ENCODE results near the gene COX19.

DNA sequence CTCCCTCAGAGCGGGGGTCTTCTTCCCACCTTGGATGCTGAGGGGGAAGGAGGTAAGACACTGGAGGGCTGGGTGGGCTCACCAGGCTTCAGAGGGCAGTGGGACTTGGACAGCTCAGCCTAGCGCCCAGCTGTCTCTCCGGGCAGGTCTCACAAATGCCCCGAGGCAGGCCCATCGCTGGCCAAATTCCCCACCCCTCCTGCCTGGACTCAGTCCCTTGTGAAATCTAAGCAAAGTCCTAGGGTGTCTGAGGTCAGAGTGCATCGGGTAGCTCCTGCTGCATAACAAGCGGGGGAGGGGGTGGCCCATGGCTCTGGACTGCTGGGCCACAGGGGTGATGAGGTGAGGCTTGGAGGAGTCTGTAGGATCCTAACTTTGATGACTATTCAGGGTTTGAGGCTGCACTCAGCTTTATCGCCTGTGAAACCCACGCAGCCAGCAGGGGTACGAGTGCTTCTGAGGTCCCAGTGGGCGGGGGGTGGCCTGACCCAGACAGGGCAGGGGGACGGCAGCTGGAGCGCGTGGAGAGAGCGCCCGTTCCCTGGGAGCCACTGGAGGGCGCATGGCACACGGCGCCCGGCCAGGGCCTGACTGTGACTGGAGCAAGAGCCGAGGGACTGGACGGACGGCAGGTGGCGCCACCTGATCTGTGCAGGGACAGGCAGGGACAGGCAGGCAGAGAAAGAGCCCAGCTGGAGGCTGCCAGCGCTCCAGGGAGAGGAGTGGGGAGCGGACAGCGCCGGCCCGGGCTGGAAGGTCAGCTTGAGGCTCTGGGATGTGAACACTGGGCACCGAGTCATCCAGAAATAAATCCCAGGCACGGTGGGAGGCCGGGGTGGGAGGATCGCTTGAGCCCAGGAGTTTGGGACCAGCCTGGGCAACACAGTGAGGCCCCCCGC, 17.6 kb upstream of the COX19 start:
- TF ChIP-seq, protein P1, sequence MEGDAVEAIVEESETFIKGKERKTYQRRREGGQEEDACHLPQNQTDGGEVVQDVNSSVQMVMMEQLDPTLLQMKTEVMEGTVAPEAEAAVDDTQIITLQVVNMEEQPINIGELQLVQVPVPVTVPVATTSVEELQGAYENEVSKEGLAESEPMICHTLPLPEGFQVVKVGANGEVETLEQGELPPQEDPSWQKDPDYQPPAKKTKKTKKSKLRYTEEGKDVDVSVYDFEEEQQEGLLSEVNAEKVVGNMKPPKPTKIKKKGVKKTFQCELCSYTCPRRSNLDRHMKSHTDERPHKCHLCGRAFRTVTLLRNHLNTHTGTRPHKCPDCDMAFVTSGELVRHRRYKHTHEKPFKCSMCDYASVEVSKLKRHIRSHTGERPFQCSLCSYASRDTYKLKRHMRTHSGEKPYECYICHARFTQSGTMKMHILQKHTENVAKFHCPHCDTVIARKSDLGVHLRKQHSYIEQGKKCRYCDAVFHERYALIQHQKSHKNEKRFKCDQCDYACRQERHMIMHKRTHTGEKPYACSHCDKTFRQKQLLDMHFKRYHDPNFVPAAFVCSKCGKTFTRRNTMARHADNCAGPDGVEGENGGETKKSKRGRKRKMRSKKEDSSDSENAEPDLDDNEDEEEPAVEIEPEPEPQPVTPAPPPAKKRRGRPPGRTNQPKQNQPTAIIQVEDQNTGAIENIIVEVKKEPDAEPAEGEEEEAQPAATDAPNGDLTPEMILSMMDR (optimal IDR thresholded peaks at IDR 0.05 in 1 of 3, IDR thresholded peaks at IDR 0.05 in 1 of 3, conservative IDR thresholded peaks at IDR 0.05 in 1 of 3; ENCODE audit: extremely low read depth in 1 of 3, insufficient read depth in 2 of 3, low read length in 3 of 3): peak; percentile 97 to 100 (median 100)
- TF ChIP-seq EZH2 (IDR thresholded peaks at IDR 0.05; ENCODE audit: low read length): no peak

Measured in keratinocyte (primary cell).